CD8-positive, alpha-beta memory T cell (primary cell): Measurements from ENCODE around the gene ABHD17A. TPM values are rescaled to one million over a fixed set of nuclear protein-coding genes. Genes with fewer than 3 reads are reported as not detected.
"Not testable (repeated sequence)": the region's sequence is repeated elsewhere in the genome, so short reads cannot be mapped to it uniquely, and the experiment has no call there.

Experiments used
- CTCF ChIA-PET: fragments of 350-600 bp; sonication (Branson Sonifier 250); formaldehyde crosslinking; loops from one replicate; lab custom pipeline; 2021; ENCODE audit warnings: antibody characterized with exemption; lab: Charles Lee
- POLR2A ChIA-PET: fragments of 350-600 bp; sonication (Branson Sonifier 250); formaldehyde crosslinking; loops from one replicate; lab custom pipeline; 2021; ENCODE audit warnings: antibody characterized with exemption; lab: Charles Lee
- DNase-seq, 5 donors: peaks; one replicate each; pipeline versions ENCODE4 v3.0.0 to v3.0.0-alpha.2; 2020 to 2022; ENCODE audit warnings: mixed read lengths in 1 of 5
- H3K27ac ChIP-seq: one replicate; pipeline ENCODE4 v1.7.0; 2013; ENCODE audit warnings: low read depth, mild to moderate bottlenecking, low read length, moderate library complexity
- H3K27me3 ChIP-seq: 2 replicates; pipeline ENCODE4 v1.7.0; 2013; ENCODE audit warnings: low read length, mild to moderate bottlenecking; ENCODE audit not compliant: insufficient read depth, poor library complexity, severe bottlenecking
- H3K36me3 ChIP-seq: 2 replicates; pipeline ENCODE4 v1.7.0; 2013; ENCODE audit warnings: mild to moderate bottlenecking, low read length, moderate library complexity; ENCODE audit not compliant: insufficient read depth
- H3K4me1 ChIP-seq: 2 replicates; pipeline ENCODE4 v1.7.0; 2013; ENCODE audit warnings: mild to moderate bottlenecking, low read length, moderate library complexity; ENCODE audit not compliant: insufficient read depth
- H3K4me3 ChIP-seq: 2 replicates; pipeline ENCODE4 v1.7.0; 2013; ENCODE audit warnings: mild to moderate bottlenecking, low read length
- H3K9me3 ChIP-seq: 2 replicates; pipeline ENCODE4 v1.7.0; 2013; ENCODE audit warnings: mild to moderate bottlenecking, low read length
- H3K27ac Mint-ChIP-seq, 8 donors: one replicate each; pipeline ENCODE4 v1.8.0; 2020 to 2021; ENCODE audit warnings: mixed read lengths in 8 of 8, mild to moderate bottlenecking in 6 of 8, inconsistent platforms in 3 of 8, moderate library complexity in 3 of 8
- H3K27me3 Mint-ChIP-seq, 2 donors: one replicate each; pipeline ENCODE4 v1.8.0; 2020 to 2021; ENCODE audit warnings: mixed read lengths in 2 of 2, mild to moderate bottlenecking in 1 of 2, moderate library complexity in 1 of 2
- H3K36me3 Mint-ChIP-seq, 3 donors: one replicate each; pipeline ENCODE4 v1.8.0; 2020 to 2021; ENCODE audit warnings: mixed read lengths in 3 of 3, inconsistent platforms in 1 of 3, mild to moderate bottlenecking in 1 of 3
- H3K4me1 Mint-ChIP-seq, 3 donors: one replicate each; pipeline ENCODE4 v1.8.0; 2020 to 2021; ENCODE audit warnings: mixed read lengths in 3 of 3, inconsistent platforms in 1 of 3, mild to moderate bottlenecking in 1 of 3
- H3K4me3 Mint-ChIP-seq, 7 donors: one replicate each; pipeline ENCODE4 v1.8.0; 2020 to 2021; ENCODE audit warnings: mixed read lengths in 7 of 7, mild to moderate bottlenecking in 6 of 7, moderate library complexity in 4 of 7, inconsistent platforms in 2 of 7
- H3K9me3 Mint-ChIP-seq, 5 donors: one replicate each; pipeline ENCODE4 v1.8.0; 2020 to 2022; ENCODE audit warnings: mixed read lengths in 5 of 5, mild to moderate bottlenecking in 3 of 5, moderate library complexity in 2 of 5, inconsistent platforms in 1 of 5
- polyA plus RNA-seq: library from polyadenylated mRNA; unstranded; fragments of 300-500 nt; fragmentation: Illumina TruSeq; gene quantifications from one replicate; pipeline ENCODE4 v1.2.3, GENCODE V29; 2021
- total RNA-seq, 2 experiments: library from RNA; stranded (reverse); gene quantifications; one replicate each; pipeline ENCODE4 v1.2.3, GENCODE V29; 2021

Gene ABHD17A
- 100 to 1,000 TPM; 105 to 114 TPM for total RNA-seq
- polyA plus RNA-seq, result 252 TPM

- H3K9me3 ChIP-seq, result not testable (repeated sequence)
Observed at GRCh38 chr19:1885398-1886119, at the start of gene ABHD17A. TSS of gene ABHD17A (minus strand) at chr19:1885496. CDS start at chr19:1881566, 3,930 bp downstream.

GRCh38 chr19:1933942-1934341 is 48.6 kb upstream of the ABHD17A start:
- peaks cover 13% of the 10 kb centered on the region for H3K4me1 ChIP-seq
- H3K4me1 Mint-ChIP-seq, result peaks cover 13 to 30% (median 14%) of the 10 kb centered on the region in 3 donors
- no peaks in the 10 kb centered on the region for H3K9me3 ChIP-seq
- H3K36me3 ChIP-seq, result no peaks in the 10 kb centered on the region
- DNase-seq, result no peak
- no peak overlapping the region for H3K27ac ChIP-seq
- CTCF ChIA-PET, result no interaction called here
- no peaks in the 10 kb centered on the region for H3K27me3 ChIP-seq
- peak overlapping the region in 5 of 8 donors; percentile 23 to 73 (median 38) for H3K27ac Mint-ChIP-seq
- H3K4me3 Mint-ChIP-seq, result peak overlapping the region in 1 of 7 donors; percentile 35
- no peaks in the 10 kb centered on the region for H3K9me3 Mint-ChIP-seq
- peaks cover 0 to 3% (median 0%) of the 10 kb centered on the region in 3 donors for H3K36me3 Mint-ChIP-seq
- no peak overlapping the region for H3K4me3 ChIP-seq
- H3K27me3 Mint-ChIP-seq, result peaks cover 0 to 4% of the 10 kb centered on the region in 2 donors
- POLR2A ChIA-PET, result no interaction called here

More at GRCh38 chr19:1885398-1886119, at the start of gene ABHD17A:
- Mint-ChIP-seq H3K4me3 (peak within 1 kb of the TSS; percentile 94 to 100 (median 99)), H3K27ac (peak within 1 kb of the TSS; percentile 96 to 100 (median 100)), H3K4me1 (peaks cover 26 to 41% (median 29%) of the 10 kb centered on the region in 3 donors), H3K36me3 (peaks cover 3 to 27% (median 6%) of the 10 kb centered on the region in 3 donors)
- not testable (repeated sequence) for H3K27me3 Mint-ChIP-seq, H3K27me3 ChIP-seq, H3K9me3 Mint-ChIP-seq, H3K36me3 ChIP-seq
- DNase-seq, result peak; percentile 90 to 96 (median 91)
- H3K4me1 ChIP-seq, result peaks cover 29% of the 10 kb centered on the region
- H3K4me3 ChIP-seq, result peak within 1 kb of the TSS; percentile 70
- peak within 1 kb of the TSS; percentile 96 for H3K27ac ChIP-seq
- ChIA-PET CTCF (interaction anchor here (1.0 to 4.8 kb wide), 7 partner anchors 9 to 267 kb away, joined by 3 to 20 read pairs (median 4); no protein-coding TSS in a partner anchor), POLR2A (interaction anchor here (0.6 to 2.1 kb wide), 6 partner anchors 9 to 210 kb away, joined by 3 to 14 read pairs (median 4); no protein-coding TSS in a partner anchor)

- H3K9me3 ChIP-seq, result no peaks in the 10 kb centered on the region
- H3K4me3 ChIP-seq, result no peak overlapping the region
- Mint-ChIP-seq H3K9me3 (no peaks in the 10 kb centered on the region), H3K27me3 (peaks cover 0 to 4% of the 10 kb centered on the region in 2 donors), H3K36me3 (peaks cover 0 to 3% (median 0%) of the 10 kb centered on the region in 3 donors), H3K4me1 (peaks cover 15 to 31% (median 15%) of the 10 kb centered on the region in 3 donors), H3K4me3 (no peak overlapping the region), H3K27ac (peak overlapping the region in 1 of 8 donors; percentile 47)
- no peak overlapping the region for H3K27ac ChIP-seq
- peaks cover 14% of the 10 kb centered on the region for H3K4me1 ChIP-seq
- no peaks in the 10 kb centered on the region for H3K36me3 ChIP-seq
- ChIA-PET CTCF (no interaction called here), POLR2A (no interaction called here)
- DNase-seq, result no peak
- H3K27me3 ChIP-seq, result no peaks in the 10 kb centered on the region
Observed at GRCh38 chr19:1933244-1933643, 47.9 kb upstream of the ABHD17A start.

GRCh38 chr19:1932395-1932794 is 47.1 kb upstream of the ABHD17A start:
- Histone ChIP-seq H3K9me3 (no peaks in the 10 kb centered on the region), H3K27ac (no peak overlapping the region), H3K27me3 (no peaks in the 10 kb centered on the region), H3K4me1 (peaks cover 20% of the 10 kb centered on the region), H3K36me3 (no peaks in the 10 kb centered on the region), H3K4me3 (no peak overlapping the region)
- DNase-seq, result no peak
- ChIA-PET POLR2A (interaction anchor here (0.6 kb wide), 1 partner anchor 81 kb away, joined by 4 read pairs; no protein-coding TSS in a partner anchor), CTCF (no interaction called here)
- Mint-ChIP-seq H3K9me3 (no peaks in the 10 kb centered on the region), H3K4me1 (peaks cover 21 to 31% (median 24%) of the 10 kb centered on the region in 3 donors), H3K27me3 (peaks cover 0 to 4% of the 10 kb centered on the region in 2 donors), H3K27ac (peak overlapping the region in 1 of 8 donors; percentile 88), H3K4me3 (no peak overlapping the region), H3K36me3 (peaks cover 0 to 3% (median 0%) of the 10 kb centered on the region in 3 donors)

GRCh38 chr19:1931445-1931844 is 46.1 kb upstream of the ABHD17A start:
- Mint-ChIP-seq H3K9me3 (no peaks in the 10 kb centered on the region), H3K27me3 (peaks cover 0 to 4% of the 10 kb centered on the region in 2 donors), H3K27ac (peak overlapping the region in 1 of 8 donors; percentile 85), H3K36me3 (peaks cover 0 to 1% (median 0%) of the 10 kb centered on the region in 3 donors), H3K4me3 (no peak overlapping the region), H3K4me1 (peaks cover 20 to 31% (median 25%) of the 10 kb centered on the region in 3 donors)
- Histone ChIP-seq H3K36me3 (no peaks in the 10 kb centered on the region), H3K27me3 (no peaks in the 10 kb centered on the region), H3K4me1 (peaks cover 20% of the 10 kb centered on the region), H3K27ac (no peak overlapping the region), H3K9me3 (no peaks in the 10 kb centered on the region), H3K4me3 (no peak overlapping the region)
- POLR2A ChIA-PET, result no interaction called here
- no peak for DNase-seq
- CTCF ChIA-PET, result interaction anchor here (1.7 kb wide), 1 partner anchor 121 kb away, joined by 3 read pairs; no protein-coding TSS in a partner anchor

GRCh38 chr19:1929021-1929742 is 43.9 kb upstream of the ABHD17A start:
- Histone ChIP-seq H3K27me3 (no peaks in the 10 kb centered on the region), H3K36me3 (no peaks in the 10 kb centered on the region), H3K27ac (no peak overlapping the region), H3K9me3 (no peaks in the 10 kb centered on the region), H3K4me3 (peak overlapping the region; percentile 45), H3K4me1 (peaks cover 20% of the 10 kb centered on the region)
- ChIA-PET POLR2A (interaction anchor here (0.6 to 1.1 kb wide), 3 partner anchors 108 to 134 kb away, joined by 3 read pairs; no protein-coding TSS in a partner anchor), CTCF (interaction anchor here (0.6 to 4.0 kb wide), 20 partner anchors 10 to 1257 kb away, joined by 3 to 18 read pairs (median 3); no protein-coding TSS in a partner anchor)
- H3K9me3 Mint-ChIP-seq, result no peaks in the 10 kb centered on the region
- peak overlapping the region in 4 of 8 donors; percentile 52 to 98 (median 87) for H3K27ac Mint-ChIP-seq
- peaks cover 15 to 28% (median 18%) of the 10 kb centered on the region in 3 donors for H3K4me1 Mint-ChIP-seq
- peaks cover 0 to 4% of the 10 kb centered on the region in 2 donors for H3K27me3 Mint-ChIP-seq
- peak overlapping the region; percentile 66 to 93 (median 74) for H3K4me3 Mint-ChIP-seq
- peaks cover 0 to 5% (median 0%) of the 10 kb centered on the region in 3 donors for H3K36me3 Mint-ChIP-seq
- peak; percentile 74 to 85 (median 75) for DNase-seq

- Mint-ChIP-seq H3K4me3 (no peak overlapping the region), H3K27me3 (no peaks in the 10 kb centered on the region), H3K4me1 (peaks cover 12 to 23% (median 18%) of the 10 kb centered on the region in 3 donors), H3K9me3 (no peaks in the 10 kb centered on the region), H3K27ac (no peak overlapping the region), H3K36me3 (peaks cover 0 to 18% (median 0%) of the 10 kb centered on the region in 3 donors)
- Histone ChIP-seq H3K4me1 (peaks cover 20% of the 10 kb centered on the region), H3K27ac (no peak overlapping the region), H3K9me3 (no peaks in the 10 kb centered on the region), H3K27me3 (no peaks in the 10 kb centered on the region), H3K36me3 (no peaks in the 10 kb centered on the region), H3K4me3 (no peak overlapping the region)
- DNase-seq, result no peak
- ChIA-PET POLR2A (no interaction called here), CTCF (no interaction called here)
Observed at GRCh38 chr19:1925544-1925943, 40.2 kb upstream of the ABHD17A start.
